Osteocyte (in vitro differentiated cells): ENCODE results near the gene LIMS2. TPM values are rescaled to one million over a fixed set of nuclear protein-coding genes. Genes with fewer than 3 reads are reported as not detected.

Source experiments
- DNase-seq: peaks from one replicate; pipeline ENCODE4 v3.0.0; 2021; ENCODE audit warnings: mixed read lengths; ENCODE audit not compliant: unreplicated experiment; ENCODE audit errors: extremely low spot score
- H3K27ac Mint-ChIP-seq: one replicate; pipeline ENCODE4 v1.8.0; 2021; ENCODE audit warnings: mild to moderate bottlenecking, mixed read lengths; ENCODE audit not compliant: unreplicated experiment
- H3K27me3 Mint-ChIP-seq: one replicate; pipeline ENCODE4 v1.8.0; 2021; ENCODE audit warnings: mixed read lengths; ENCODE audit not compliant: unreplicated experiment
- H3K36me3 Mint-ChIP-seq: one replicate; pipeline ENCODE4 v1.8.0; 2021; ENCODE audit warnings: mixed read lengths; ENCODE audit not compliant: unreplicated experiment
- H3K4me1 Mint-ChIP-seq: one replicate; pipeline ENCODE4 v1.8.0; 2021; ENCODE audit warnings: mixed read lengths; ENCODE audit not compliant: unreplicated experiment
- H3K4me3 Mint-ChIP-seq: one replicate; pipeline ENCODE4 v1.8.0; 2021; ENCODE audit warnings: mild to moderate bottlenecking, moderate library complexity, mixed read lengths; ENCODE audit not compliant: unreplicated experiment
- H3K9me3 Mint-ChIP-seq: one replicate; pipeline ENCODE4 v1.8.0; 2021; ENCODE audit warnings: mixed read lengths; ENCODE audit not compliant: unreplicated experiment
- CTCF ChIP-seq: fragments of 200-600 bp; sonication (generic); IDR thresholded peaks from 2 replicates; pipeline ENCODE4 v1.5.0; 2021; ENCODE audit warnings: antibody characterized with exemption, mild to moderate bottlenecking, moderate library complexity
- total RNA-seq: library from RNA; stranded (reverse); gene quantifications from 2 replicates; pipeline ENCODE4 v1.2.1, GENCODE V29; 2021

The LIMS2 gene
- total RNA-seq, 1 donor from 2014 or later = 51.0 TPM

- H3K27ac Mint-ChIP-seq = peak overlapping the region; percentile 50
- no peaks in the 10 kb centered on the region for H3K9me3 Mint-ChIP-seq
- no peak for TF ChIP-seq CTCF
- H3K4me1 Mint-ChIP-seq = peaks cover 37% of the 10 kb centered on the region
- H3K36me3 Mint-ChIP-seq = no peaks in the 10 kb centered on the region
- H3K4me3 Mint-ChIP-seq = no peak overlapping the region
- DNase-seq = no peak
- H3K27me3 Mint-ChIP-seq = no peaks in the 10 kb centered on the region
Observed at GRCh38 chr2:127643439-127644065, 31.8 kb downstream of the LIMS2 start.

GRCh38 chr2:127642706-127643438 is 32.5 kb downstream of the LIMS2 start:
- Mint-ChIP-seq H3K4me1 (peaks cover 36% of the 10 kb centered on the region), H3K4me3 (no peak overlapping the region), H3K36me3 (no peaks in the 10 kb centered on the region), H3K27me3 (no peaks in the 10 kb centered on the region), H3K27ac (peak overlapping the region; percentile 50), H3K9me3 (no peaks in the 10 kb centered on the region)
- DNase-seq = no peak
- TF ChIP-seq CTCF = no peak

- H3K27me3 Mint-ChIP-seq = no peaks in the 10 kb centered on the region
- peaks cover 32% of the 10 kb centered on the region for H3K4me1 Mint-ChIP-seq
- no peak for DNase-seq
- H3K36me3 Mint-ChIP-seq = no peaks in the 10 kb centered on the region
- H3K9me3 Mint-ChIP-seq = no peaks in the 10 kb centered on the region
- H3K4me3 Mint-ChIP-seq = no peak overlapping the region
- TF ChIP-seq CTCF = no peak
- no peak overlapping the region for H3K27ac Mint-ChIP-seq
Observed at GRCh38 chr2:127641846-127642507, 33.4 kb downstream of the LIMS2 start.

- Mint-ChIP-seq H3K36me3 (no peaks in the 10 kb centered on the region), H3K4me3 (no peak overlapping the region), H3K4me1 (peaks cover 32% of the 10 kb centered on the region), H3K27me3 (no peaks in the 10 kb centered on the region), H3K27ac (no peak overlapping the region), H3K9me3 (no peaks in the 10 kb centered on the region)
- TF ChIP-seq CTCF = no peak
- no peak for DNase-seq
Observed at GRCh38 chr2:127641133-127641532, 34.2 kb downstream of the LIMS2 start.
